Inflammatory macrophage (primary cell): ENCODE data around the gene PTPRA.
"Not testable (repeated sequence)": the region's sequence is repeated elsewhere in the genome, so short reads cannot be mapped to it uniquely, and the experiment has no call there.

ENCODE experiments used
- DNase-seq, 2 donors: peaks; one replicate each; pipeline ENCODE4 v3.0.0-alpha.2; 2020 to 2022

PTPRA gene

DNA sequence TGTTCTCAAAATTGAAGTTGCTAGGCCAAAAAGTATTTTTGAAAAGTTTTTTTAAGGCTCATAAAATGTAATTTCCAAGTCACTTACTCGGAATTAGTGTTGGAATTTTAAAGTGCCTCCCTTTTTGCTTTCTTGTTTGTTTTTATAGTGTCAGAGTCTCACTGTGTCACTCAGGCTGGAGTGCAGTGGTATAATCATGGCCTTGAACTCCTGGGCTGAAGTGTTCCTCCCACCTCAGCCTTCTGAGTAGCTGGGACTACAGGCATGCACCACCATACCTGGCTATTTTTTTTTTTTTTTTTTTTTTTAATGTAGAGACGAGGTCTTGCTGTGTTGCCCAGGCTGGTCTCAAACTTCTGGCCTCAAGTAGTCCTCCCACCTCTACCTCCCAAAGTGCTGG is 130.1 kb downstream of the PTPRA start:
- no peak for DNase-seq

DNA sequence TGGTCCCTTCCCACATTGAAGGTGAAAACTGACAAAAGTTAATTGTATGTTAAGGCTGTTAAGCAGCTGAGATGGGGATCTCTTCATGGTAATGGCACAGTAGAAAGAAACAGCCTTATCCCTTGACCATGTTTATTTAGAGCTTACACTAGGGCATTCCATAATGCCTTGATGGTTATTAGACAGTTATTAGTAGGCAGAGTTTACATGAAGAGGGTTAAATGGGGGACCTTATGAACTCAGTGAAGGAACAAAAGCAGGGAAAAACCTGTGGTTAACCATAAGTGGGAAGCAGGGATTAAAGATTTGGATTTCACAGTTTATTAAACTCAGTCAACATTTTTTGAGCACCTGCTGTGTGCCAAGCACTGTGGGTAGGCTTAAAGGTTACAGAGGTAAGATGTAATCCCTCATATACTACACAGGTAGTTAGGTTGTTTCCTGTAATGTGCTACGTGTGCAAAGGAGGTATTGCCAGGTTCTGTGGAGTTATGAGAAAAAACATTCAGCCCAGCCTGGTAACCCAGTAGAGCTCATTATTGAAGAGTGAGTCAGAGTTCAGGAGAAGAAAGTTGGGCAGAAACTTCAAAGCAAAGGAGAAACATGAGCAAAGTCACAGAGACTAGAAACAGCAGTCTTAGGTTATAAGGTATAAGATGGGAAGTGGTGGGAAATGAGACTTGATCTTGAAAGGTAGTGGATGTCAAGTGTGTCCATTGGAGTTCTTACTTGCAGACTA is 137.9 kb downstream of the PTPRA start:
- no peak for DNase-seq

DNA sequence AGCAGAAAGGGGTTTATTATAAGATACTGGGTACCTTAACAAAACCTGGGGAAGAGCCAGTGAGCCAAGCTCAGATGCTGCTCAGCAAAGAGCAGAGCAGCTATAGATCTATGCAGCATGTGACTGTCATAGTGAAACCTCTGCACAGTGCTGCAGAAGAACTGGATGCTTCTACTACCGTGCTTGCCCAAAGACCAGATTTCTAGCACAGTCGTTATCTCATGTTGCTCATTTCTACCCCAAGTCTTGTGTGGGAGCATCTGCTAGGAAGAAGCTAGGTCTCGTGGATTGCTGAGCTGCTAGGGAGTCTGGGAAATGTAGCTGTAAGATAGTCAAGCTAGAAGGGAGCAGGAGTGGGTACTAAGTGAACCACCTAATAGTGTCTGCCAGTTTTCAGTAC is 138.5 kb downstream of the PTPRA start:
- no peak for DNase-seq

- DNase-seq, result no peak
Observed at GRCh38 chr20:3013771-3014170, 140.5 kb downstream of the PTPRA start.

DNA sequence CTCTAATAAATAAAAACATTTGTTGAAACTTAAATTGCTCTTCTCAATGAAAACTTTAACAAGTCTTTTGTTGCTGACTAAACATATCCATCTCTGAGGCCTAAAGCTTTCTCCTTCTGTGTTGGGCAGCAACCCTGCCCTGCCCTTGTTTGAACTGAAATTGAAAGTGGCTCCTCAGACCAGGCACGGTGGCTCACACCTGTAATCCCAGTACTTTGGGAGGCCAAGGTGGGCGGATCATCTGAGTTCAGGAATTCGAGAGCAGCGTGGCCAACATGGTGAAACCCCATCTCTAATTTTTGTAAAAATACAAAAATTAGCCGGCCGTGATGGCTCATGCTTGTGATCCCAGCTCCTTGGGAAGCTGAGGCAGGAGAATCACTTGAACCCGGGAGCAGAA is 140.9 kb downstream of the PTPRA start:
- DNase-seq, result no peak

GRCh38 chr20:3014662-3015061 is 141.4 kb downstream of the PTPRA start:
- no peak for DNase-seq

DNA sequence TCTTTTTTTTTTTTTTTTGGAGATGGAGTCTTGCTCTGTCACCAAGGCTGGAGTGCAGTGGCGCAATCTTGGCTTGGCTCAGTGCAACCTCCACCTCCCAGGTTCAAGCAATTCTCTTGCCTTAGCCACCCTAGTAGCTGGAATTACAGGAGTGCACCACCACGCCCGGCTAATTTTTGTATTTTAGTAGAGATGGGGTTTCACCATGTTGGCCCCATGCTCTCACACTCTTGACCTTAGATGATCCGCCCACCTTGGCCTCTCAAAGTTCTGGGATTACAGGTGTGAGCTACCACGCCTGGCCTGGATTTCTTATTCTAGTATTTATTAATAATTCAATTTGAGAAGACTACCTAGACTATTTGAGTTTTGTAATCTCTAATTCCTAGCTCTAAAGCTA is 142.0 kb downstream of the PTPRA start:
- not testable (repeated sequence) for DNase-seq

- no peak for DNase-seq
Observed at GRCh38 chr20:3021327-3021726, 148.0 kb downstream of the PTPRA start.

GRCh38 chr20:3021777-3022176 is 148.5 kb downstream of the PTPRA start:
- DNase-seq, result no peak

- not testable (repeated sequence) for DNase-seq
Observed at GRCh38 chr20:3022559-3023490, 149.5 kb downstream of the PTPRA start.

GRCh38 chr20:3027987-3028386 is 154.7 kb downstream of the PTPRA start:
- DNase-seq, result no peak

DNA sequence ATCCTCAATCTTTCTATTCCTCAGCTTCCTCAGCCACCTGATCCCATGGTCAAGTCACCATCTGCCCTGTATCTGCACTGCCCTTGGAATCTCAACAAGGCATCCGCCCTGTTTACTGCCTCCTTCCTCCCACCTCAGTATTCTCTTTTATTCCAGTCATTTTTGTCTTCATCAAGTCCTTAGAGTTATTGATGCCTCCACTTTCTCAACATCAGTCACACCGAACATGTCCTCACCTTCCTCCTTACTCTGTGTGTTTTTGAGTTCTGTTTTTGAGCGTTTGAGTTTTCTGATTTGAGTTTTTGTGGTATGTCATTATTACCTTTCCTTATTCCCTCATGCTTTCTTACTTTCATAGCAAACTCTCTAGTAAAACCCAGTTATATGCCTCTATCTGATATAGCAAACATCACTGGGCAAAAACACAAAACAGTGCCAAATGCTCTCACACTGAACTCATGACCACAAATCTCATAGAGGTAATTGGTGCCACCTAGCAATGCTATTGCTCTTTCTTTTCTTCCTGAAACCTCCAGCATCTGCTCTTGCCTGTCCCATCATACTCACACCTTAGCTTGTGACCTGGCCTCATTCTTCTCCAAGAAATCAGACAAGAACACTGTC is 158.4 kb downstream of the PTPRA start:
- DNase-seq, result no peak

DNA sequence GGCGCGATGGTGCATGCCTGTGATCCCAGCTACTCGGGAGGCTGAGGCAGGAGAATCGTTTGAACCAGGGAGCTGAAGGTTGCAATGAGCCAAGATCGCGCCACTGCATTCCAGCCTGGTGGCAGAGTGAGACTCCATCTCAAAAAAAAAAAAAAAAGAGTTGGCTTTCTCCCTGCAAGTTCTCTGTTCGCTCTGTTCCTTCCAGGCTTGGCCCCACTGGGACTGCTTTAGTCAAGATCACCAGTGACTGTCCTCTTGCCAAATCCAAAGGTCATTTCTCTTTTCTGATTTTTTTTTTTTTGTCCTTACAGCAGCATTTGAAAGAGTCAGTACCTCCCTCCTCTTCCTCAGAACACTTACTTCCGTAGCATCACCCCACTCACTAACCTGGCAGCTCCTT is 159.3 kb downstream of the PTPRA start:
- DNase-seq, result no peak

GRCh38 chr20:3037654-3038053 is 164.4 kb downstream of the PTPRA start:
- no peak for DNase-seq

- DNase-seq, result no peak
Observed at GRCh38 chr20:3038454-3038853, 165.2 kb downstream of the PTPRA start.

GRCh38 chr20:3039426-3039825 is 166.1 kb downstream of the PTPRA start:
- no peak for DNase-seq

DNA sequence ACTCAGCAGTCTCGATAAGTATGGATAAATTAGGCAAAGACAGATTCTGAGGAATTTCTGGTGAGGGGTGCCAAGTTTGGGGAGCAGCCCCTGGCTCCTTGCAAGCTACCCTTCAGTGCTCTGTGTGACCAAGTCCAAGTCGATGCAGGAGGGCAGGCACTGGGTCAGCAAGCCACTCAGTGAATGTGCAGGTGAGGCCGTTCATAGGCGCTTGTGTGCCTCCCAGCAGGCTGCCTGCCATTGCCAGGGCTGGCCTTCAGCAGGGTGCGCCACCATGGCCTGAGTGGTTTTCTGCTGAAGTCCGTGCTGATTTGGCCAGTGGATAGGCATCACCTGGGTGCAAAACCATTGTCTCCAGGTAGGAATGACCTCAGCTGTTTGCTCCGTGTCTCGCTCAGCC is 166.8 kb downstream of the PTPRA start:
- no peak for DNase-seq

GRCh38 chr20:3041854-3042409 is 168.7 kb downstream of the PTPRA start:
- DNase-seq, result no peak

DNA sequence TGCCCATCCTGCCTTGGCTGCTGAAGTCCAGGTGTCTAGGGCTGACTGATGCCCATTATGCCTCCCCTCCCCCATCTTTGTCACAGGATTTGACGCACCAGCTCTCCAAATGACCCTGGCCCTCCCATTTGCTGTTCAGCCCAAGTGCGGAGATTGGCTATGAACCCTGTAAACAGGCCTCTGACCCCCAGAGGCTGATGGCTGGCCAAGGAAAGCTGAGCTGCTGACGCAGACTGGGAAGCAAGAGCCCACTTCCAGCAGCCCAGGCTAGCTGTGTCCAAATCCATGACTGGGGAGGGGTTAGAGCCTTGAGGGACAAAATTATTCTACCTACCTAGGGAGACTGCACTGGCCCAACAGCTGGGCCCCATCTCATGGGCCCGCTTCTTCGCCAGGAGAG is 169.3 kb downstream of the PTPRA start:
- no peak for DNase-seq

DNA sequence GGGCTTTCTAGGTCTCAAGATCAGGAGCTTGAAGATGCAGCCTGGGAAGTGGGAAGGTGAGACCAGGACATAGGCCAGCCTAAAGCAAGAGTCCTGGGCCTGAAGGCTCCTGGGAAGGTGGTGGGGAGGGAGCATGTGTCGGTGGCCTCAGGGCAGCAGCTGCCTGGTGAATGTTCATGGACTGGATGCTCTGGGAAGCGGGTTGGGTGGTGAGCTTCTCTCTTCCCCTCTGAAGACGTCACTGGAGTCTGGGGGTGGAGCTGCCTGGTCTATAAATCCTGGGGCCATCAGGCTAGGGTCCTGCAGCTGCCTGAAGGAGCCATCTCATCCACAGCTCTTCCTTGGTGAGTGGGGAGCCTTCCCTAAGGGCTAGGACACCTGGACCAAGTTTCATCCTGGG is 170.0 kb downstream of the PTPRA start, which contains the start of gene GNRH2:
Gene GNRH2 (plus strand): TSS at position 301 of the 400 bp plus-strand sequence. CDS start 793 bp downstream, outside the sequence.
- no peak for DNase-seq

GRCh38 chr20:3044336-3044965 is 171.2 kb downstream of the PTPRA start:
- no peak for DNase-seq

DNA sequence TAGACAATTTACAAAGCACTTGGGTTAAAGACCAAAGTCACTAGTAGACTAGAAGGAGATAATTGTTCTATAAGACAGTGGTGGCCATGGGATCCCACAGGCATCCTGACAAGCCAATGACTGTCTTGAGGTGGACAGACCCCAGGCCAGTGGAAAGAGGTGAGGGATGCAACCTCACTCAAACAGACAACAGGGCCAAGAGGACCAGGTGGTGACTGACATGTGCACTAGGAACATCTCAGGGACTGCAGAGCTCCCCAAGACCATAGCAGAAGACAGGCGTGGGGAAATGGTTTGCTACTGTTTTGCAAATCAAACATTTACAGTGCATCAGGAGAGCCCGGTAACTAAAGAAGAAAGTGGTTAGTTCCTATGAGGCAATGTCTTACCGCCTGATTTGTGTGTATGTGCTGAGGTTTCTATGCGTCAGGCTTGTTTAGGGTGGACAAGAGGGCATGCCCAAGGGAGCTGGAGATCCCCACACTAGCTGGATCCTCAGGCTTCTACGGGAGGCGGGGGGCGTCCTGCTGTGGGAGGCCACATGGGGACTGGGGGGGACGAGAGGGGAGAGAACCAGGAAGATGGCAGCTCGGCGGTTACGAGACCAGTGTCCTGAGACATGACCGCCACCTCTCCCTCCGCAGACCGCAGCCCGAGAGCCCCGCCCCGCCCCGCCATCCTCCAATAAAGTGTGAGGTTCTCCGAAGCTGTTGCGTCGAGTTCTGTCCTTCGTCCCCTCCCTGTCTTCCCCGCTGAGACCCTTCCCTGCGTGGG is 171.9 kb downstream of the PTPRA start:
- peak; percentile 68 to 80 for DNase-seq
